Activated B cell treated with CpG ODN at 0.5 μM for 24 hours (primary cell): ENCODE results near the gene GABRB3. TPM values are rescaled to one million over a fixed set of nuclear protein-coding genes. Genes with fewer than 3 reads are reported as not detected.

Experiments used
- ATAC-seq: fragments of 200-7000 bp; cut with Tn5 transposase; one replicate; pipeline ENCODE4 v1.10.0; 2021; ENCODE audit warnings: low read depth, mild to moderate bottlenecking, moderate library complexity
- CTCF ChIA-PET: fragments of 350-600 bp; sonication (Branson Sonifier 250); formaldehyde crosslinking; loops from one replicate; lab custom pipeline; 2021; ENCODE audit warnings: antibody characterized with exemption; lab: Charles Lee
- POLR2A ChIA-PET: fragments of 350-600 bp; sonication (Branson Sonifier 250); formaldehyde crosslinking; loops from one replicate; lab custom pipeline; 2021; ENCODE audit warnings: antibody characterized with exemption; lab: Charles Lee
- DNase-seq: peaks from one replicate; pipeline ENCODE4 v3.0.0; 2022
- H3K27ac Mint-ChIP-seq: one replicate; pipeline ENCODE4 v1.8.0; 2020; ENCODE audit warnings: mixed read lengths
- H3K27me3 Mint-ChIP-seq: one replicate; pipeline ENCODE4 v1.8.0; 2021; ENCODE audit warnings: mixed read lengths
- H3K36me3 Mint-ChIP-seq: one replicate; pipeline ENCODE4 v1.8.0; 2021; ENCODE audit warnings: low read depth, mixed read lengths
- H3K4me1 Mint-ChIP-seq: one replicate; pipeline ENCODE4 v1.8.0; 2021; ENCODE audit warnings: mixed read lengths
- H3K4me3 Mint-ChIP-seq: one replicate; pipeline ENCODE4 v1.8.0; 2020; ENCODE audit warnings: mild to moderate bottlenecking, mixed read lengths
- H3K9me3 Mint-ChIP-seq: one replicate; pipeline ENCODE4 v1.8.0; 2020; ENCODE audit warnings: mixed read lengths
- intact Hi-C: fragments of 100-400 bp; cut with micrococcal nuclease; formaldehyde crosslinking; loops from one replicate; pipeline ENCODE4 v1.15.1; 2024
- total RNA-seq: library from RNA; stranded (reverse); gene quantifications from 2 replicates; pipeline ENCODE4 v1.2.3, GENCODE V29; 2022
- TF ChIP-seq, protein P1 (sequence below): fragments of 200-600 bp; IDR thresholded peaks from one replicate; pipeline ENCODE4 v1.8.0; 2022; ENCODE audit warnings: antibody characterized with exemption, mild to moderate bottlenecking

Gene GABRB3
- total RNA-seq, 1 donor from 2014 or later: not detected

DNA sequence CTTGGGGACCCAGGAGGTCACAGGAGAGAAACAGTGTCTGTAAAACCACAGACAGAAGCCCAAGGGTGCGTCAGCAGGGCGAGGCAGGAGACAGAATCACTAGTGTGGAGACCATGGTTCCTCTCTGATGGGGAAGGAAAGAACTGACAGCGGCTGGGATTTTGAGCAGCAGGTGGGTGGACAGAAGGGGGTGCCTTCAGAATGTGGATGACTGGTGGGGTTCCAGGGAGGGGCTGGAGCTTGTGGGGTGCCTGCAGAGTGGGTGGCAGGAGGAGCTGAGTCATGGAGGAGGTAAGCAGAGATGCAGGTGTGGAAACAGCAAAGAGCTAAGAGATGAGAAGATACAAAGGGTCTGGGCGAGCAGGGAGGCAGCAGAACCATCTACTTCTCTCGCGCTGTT is 124.2 kb downstream of the GABRB3 start:
- H3K27me3 Mint-ChIP-seq: no peaks in the 10 kb centered on the region
- POLR2A ChIA-PET: no interaction called here
- peaks cover 20% of the 10 kb centered on the region for H3K9me3 Mint-ChIP-seq
- no peaks in the 10 kb centered on the region for H3K4me1 Mint-ChIP-seq
- DNase-seq: no peak
- H3K36me3 Mint-ChIP-seq: no peaks in the 10 kb centered on the region
- TF ChIP-seq, protein P1, sequence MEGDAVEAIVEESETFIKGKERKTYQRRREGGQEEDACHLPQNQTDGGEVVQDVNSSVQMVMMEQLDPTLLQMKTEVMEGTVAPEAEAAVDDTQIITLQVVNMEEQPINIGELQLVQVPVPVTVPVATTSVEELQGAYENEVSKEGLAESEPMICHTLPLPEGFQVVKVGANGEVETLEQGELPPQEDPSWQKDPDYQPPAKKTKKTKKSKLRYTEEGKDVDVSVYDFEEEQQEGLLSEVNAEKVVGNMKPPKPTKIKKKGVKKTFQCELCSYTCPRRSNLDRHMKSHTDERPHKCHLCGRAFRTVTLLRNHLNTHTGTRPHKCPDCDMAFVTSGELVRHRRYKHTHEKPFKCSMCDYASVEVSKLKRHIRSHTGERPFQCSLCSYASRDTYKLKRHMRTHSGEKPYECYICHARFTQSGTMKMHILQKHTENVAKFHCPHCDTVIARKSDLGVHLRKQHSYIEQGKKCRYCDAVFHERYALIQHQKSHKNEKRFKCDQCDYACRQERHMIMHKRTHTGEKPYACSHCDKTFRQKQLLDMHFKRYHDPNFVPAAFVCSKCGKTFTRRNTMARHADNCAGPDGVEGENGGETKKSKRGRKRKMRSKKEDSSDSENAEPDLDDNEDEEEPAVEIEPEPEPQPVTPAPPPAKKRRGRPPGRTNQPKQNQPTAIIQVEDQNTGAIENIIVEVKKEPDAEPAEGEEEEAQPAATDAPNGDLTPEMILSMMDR: no peak
- no peak overlapping the region for H3K4me3 Mint-ChIP-seq
- CTCF ChIA-PET: no interaction called here
- ATAC-seq: no peak
- no peak overlapping the region for H3K27ac Mint-ChIP-seq
- intact Hi-C loops: no loop called here

- ATAC-seq: no peak
- CTCF ChIA-PET: no interaction called here
- Mint-ChIP-seq H3K4me3 (no peak overlapping the region), H3K36me3 (no peaks in the 10 kb centered on the region), H3K27ac (no peak overlapping the region), H3K4me1 (no peaks in the 10 kb centered on the region), H3K9me3 (peaks cover 19% of the 10 kb centered on the region), H3K27me3 (no peaks in the 10 kb centered on the region)
- DNase-seq: no peak
- TF ChIP-seq, protein P1: no peak
- POLR2A ChIA-PET: no interaction called here
- intact Hi-C loops: no loop called here
Observed at GRCh38 chr15:26644948-26645347, 127.9 kb downstream of the GABRB3 start.

- POLR2A ChIA-PET: no interaction called here
- H3K4me1 Mint-ChIP-seq: no peaks in the 10 kb centered on the region
- H3K9me3 Mint-ChIP-seq: peaks cover 10% of the 10 kb centered on the region
- H3K27ac Mint-ChIP-seq: no peak overlapping the region
- H3K36me3 Mint-ChIP-seq: no peaks in the 10 kb centered on the region
- CTCF ChIA-PET: no interaction called here
- intact Hi-C loops: no loop called here
- no peaks in the 10 kb centered on the region for H3K27me3 Mint-ChIP-seq
- TF ChIP-seq, protein P1: no peak
- no peak overlapping the region for H3K4me3 Mint-ChIP-seq
- ATAC-seq (no peak), DNase-seq (no peak)
Observed at GRCh38 chr15:26641144-26641543, 131.7 kb downstream of the GABRB3 start.

GRCh38 chr15:26640601-26641000 is 132.3 kb downstream of the GABRB3 start:
- Mint-ChIP-seq H3K4me3 (no peak overlapping the region), H3K4me1 (no peaks in the 10 kb centered on the region), H3K9me3 (peaks cover 10% of the 10 kb centered on the region), H3K36me3 (no peaks in the 10 kb centered on the region), H3K27me3 (no peaks in the 10 kb centered on the region), H3K27ac (no peak overlapping the region)
- intact Hi-C loops: no loop called here
- TF ChIP-seq, protein P1: no peak
- no peak for ATAC-seq
- ChIA-PET CTCF (no interaction called here), POLR2A (no interaction called here)
- DNase-seq: no peak

DNA sequence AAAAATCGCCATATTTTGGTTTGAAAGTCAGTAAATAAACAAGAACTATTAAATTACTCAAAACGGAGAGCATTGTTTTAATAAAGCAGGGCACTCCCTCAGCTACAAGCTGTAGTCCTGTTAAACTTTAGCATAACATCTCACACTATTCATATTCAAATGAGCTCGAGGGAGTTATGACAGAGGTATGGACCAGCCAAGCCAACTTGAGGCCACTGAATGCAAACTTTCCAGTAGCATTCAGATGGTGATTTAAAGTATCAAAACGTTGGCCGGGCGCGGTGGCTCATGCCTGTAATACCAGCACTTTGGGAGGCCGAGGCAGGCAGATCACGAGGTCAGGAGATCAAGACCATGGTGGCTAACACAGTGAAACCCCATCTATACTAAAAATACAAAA is 132.9 kb downstream of the GABRB3 start:
- ATAC-seq (no peak), DNase-seq (no peak)
- no peaks in the 10 kb centered on the region for H3K27me3 Mint-ChIP-seq
- H3K4me3 Mint-ChIP-seq: no peak overlapping the region
- intact Hi-C loops: no loop called here
- peaks cover 10% of the 10 kb centered on the region for H3K9me3 Mint-ChIP-seq
- ChIA-PET POLR2A (no interaction called here), CTCF (no interaction called here)
- TF ChIP-seq, protein P1: no peak
- H3K27ac Mint-ChIP-seq: no peak overlapping the region
- H3K36me3 Mint-ChIP-seq: no peaks in the 10 kb centered on the region
- no peaks in the 10 kb centered on the region for H3K4me1 Mint-ChIP-seq
